Measurements from ENCODE around the gene ADARB2.

The ADARB2 gene

DNA sequence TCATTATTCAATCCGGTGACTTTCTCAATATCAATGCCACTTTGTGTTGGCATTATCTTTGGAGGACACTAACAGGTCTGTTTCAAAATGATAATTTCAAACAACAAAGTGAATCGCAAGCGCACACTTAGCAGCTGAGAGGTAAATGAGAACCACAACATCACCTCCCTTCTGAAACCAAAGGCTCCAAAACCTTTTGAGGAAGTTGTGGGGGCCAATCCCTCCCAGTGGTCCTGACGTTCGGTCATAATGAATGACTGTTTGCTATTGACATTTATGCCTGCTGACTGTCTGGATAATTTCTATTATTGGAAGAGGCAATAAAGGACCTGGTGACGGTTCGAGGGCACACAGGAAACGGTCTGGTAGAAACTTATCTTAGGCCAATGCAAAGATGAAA is 1.8 kb downstream of the ADARB2 start:
- no peak for DNase-seq

DNA sequence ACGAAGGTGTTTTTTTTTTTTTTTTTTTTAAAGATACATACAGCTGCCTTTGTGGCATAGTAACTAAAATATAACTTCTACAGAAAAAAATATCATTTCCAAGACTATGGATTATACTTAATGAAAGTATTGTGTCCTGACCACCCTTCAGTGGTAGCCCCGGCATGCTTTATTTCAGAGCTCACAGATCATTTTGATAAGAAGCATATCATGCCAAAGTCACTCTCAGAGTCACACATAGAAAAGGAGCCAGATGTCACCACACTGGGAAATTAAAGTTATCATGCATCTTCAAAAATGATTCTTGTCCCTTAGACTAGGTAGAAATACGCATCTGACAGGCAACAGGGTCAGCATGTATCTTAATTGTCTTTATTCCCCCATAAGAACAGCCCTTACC is 3.0 kb downstream of the ADARB2 start:
- no peak for DNase-seq

GRCh38 chr10:1733720-1734119 is 3.6 kb downstream of the ADARB2 start:
- no peak for DNase-seq

DNA sequence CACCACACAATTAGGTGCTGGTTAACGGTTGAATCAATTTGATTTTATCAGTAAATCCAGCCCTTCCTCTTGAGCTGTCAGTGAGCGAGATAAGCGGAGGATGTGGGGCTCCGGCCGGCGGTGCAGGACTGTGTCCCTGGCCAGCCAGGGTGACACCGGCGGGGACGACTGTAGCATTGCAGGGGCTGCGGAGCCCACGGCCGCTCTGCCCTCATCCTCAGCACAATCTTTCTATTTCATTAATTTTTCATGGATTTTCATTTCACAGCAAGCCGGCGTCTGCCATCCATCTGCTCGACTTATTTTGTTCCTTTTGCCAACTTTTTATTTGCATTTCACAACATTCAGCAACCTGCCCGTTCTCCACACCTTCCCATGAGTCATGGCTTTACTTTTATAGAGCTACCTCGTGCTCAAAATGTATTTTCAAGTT is 4.7 kb downstream of the ADARB2 start:
- DNase-seq: no peak

GRCh38 chr10:1731592-1731991 is 5.7 kb downstream of the ADARB2 start:
- DNase-seq: no peak

DNA sequence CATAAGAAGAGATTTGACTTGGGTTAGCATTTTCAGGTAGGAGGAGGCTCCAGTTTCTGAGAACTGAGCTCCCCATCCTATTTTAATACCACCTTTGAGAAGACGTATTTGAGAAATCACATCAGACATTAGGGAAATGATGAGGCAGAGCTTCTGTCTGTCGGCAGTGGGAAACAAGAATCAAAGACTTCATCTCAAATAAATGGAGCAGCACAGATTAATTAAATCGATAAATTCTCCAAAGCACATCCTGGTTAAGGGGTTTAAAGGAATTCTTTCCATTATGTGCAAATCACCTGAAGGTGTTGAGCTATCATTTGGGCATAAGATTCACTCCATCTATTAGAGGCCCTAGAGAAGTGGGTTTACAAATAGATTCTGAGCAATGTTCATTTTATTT is 7.6 kb downstream of the ADARB2 start:
- DNase-seq: no peak

- no peak for DNase-seq
Measured at GRCh38 chr10:1726861-1727260, 10.5 kb downstream of the ADARB2 start.

- no peak for DNase-seq
Measured at GRCh38 chr10:1724921-1725488, 12.3 kb downstream of the ADARB2 start.

DNA sequence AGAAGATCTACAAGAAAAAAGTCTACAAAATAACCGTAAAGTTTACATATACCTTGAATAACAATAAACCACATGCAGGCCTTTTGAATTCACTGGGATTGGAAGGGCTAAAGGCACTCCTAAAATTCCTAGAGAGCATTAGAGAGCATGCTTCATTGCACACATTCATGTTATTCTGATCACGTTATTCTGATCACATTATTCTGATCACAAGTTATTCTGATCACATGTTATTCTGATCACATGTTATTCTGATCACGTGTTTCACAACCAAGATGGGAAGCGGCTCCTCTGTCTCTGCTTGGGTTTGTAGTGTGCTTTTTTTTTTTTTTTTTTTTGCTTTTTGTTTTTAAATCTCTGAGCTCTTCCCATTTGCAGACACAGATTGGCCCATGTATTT is 20.5 kb downstream of the ADARB2 start:
- no peak for DNase-seq

- no peak for DNase-seq
Measured at GRCh38 chr10:1715821-1716220, 21.5 kb downstream of the ADARB2 start.

DNA sequence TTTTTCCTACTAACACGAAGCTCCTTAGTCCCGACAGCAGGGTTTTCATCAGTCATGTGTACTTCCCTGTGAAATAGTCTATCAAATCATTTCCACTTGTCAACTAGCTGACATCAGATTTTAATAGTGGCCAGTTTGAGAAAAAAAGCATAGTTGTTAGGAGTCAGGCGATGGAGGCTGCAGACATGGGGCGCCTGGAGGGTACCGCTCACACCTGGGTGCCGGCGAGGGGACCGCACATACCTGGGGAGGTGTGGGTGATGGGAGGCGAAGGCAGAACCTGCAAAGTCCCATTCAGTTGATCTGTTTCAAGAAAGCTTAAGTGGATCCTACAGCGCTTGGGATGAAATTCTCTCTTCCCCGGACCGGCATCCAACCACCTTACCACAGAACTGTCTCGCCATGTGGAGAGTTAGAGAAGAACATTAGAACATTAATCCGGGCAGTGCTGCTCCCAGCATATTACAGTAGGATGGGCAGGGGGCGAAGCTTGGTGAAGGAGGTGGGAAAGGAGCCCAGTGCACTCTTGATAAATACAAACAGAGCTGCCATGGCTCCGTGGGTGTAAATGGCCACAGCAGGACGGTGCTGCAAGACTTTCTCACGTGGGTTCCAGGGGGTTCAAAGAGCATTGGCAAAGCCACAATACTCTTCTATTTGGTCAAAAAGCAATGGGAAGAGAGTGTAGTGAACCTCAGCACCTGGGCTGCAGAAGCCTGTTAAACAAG is 24.2 kb downstream of the ADARB2 start:
- no peak for DNase-seq

GRCh38 chr10:1712314-1712713 is 25.0 kb downstream of the ADARB2 start:
- DNase-seq: no peak

- DNase-seq: no peak
Measured at GRCh38 chr10:1709161-1709560, 28.2 kb downstream of the ADARB2 start.

DNA sequence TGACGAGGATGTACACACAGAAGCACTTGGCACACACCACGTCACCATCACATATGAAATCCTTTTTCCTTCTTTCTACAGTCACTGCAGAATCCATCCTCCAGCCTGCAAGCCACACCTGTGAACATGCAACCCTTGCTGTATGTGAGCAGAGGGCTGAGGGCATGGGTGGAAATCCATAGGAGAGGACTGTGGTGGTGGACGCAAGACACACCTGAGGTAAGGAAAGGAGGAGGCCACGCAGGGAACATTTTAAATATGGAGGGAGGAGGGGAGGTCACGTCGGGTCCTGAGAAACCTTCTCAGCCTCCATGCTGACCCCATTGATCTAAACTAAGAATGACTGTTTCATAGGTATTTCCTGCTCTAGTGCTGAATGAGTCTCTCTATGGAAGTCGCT is 28.6 kb downstream of the ADARB2 start:
- DNase-seq: no peak

DNA sequence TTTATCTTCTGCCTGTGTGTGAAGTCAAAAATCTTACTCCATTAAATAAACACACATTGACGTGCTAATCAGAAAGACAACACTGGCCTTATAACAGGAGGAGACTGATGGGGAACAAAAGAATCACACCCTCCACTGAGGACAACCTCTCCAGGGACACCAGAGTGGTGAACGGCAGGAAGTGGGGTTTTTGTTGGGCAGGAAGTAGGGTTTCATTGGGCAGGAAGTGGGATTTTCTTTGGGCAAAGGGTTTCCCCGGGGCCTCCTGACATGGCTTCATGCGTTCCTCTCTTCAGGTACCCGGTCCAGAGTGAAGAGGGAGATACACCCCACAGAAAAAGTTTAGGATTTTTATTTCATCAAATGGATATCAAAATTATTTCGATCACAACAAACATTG is 30.6 kb downstream of the ADARB2 start:
- no peak for DNase-seq

- DNase-seq: no peak
Measured at GRCh38 chr10:1706256-1706655, 31.1 kb downstream of the ADARB2 start.

DNA sequence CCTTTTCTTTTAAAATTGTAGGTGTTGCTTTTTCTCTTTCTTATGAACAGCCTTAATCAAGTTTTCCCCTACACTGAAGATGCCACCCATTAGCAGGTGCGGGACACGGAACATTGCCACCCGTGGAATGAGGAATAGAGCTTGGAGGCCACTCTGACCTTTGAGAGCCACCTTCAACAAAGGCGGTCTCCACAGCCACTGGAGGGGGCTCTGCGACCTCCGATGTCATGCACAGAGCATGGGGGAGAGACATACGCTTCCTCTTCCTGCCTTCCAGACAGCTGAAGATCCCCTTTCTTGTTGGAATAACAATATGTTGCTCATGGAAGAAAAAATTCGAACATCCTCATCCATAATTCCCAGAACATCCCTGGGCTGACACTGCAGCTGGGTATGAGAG is 39.1 kb downstream of the ADARB2 start:
- DNase-seq: no peak

DNA sequence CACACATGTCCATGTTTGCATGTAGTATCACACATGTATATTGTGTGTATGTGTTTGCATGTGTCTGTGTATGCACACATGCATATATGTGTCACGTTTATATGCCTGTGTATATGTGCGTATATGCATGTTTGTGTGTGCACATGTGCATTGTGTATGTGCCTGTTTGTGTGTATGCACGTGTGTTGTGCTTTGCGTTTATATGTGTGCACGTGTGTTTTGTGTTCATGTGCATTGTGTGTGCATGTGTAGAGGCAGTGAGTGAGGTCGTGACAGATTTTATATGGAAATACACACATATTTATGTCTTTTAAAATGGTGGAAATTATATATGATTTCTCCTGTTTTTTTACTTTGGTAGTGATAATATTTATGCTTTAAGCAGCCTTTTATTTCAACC is 41.2 kb downstream of the ADARB2 start:
- DNase-seq: no peak

DNA sequence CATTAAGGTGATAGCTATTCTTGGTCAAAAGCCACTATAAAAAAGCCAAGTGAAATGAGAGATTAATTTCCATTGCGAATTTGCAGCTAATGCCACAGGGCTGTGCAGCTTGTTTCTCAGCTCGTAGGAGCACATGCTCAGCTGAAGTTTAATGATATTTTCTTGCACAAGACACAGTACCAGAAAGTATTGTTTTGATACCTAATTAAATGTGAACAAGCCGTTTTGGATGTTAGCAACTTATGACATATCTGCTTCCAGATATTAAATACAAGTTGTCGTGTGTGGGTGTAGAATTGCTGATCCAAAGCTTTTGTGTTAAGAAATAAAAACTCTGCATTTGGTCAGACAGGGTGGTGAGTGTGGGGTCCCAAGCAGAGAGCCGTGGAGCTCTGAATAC is 47.2 kb downstream of the ADARB2 start:
- no peak for DNase-seq

DNA sequence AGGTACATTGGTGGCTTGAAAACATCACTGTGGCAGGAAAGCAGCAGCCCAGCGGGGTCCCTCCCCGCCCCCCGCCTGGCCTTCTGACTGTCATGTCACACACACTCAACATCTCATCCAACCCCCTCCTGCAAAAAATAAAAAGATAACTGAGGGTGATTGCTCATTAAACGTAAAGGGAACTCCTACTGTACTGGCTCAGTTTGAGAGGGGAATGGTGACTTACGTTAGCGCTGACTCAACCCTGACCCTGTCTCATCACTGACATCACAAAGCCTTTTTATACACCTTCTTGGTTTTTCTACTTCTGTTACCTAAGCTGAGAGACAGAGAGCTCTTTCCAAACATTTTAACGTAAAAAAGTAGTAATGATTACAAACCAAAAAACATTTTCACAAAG is 48.8 kb downstream of the ADARB2 start:
- DNase-seq: no peak

- no peak for DNase-seq
Measured at GRCh38 chr10:1687623-1688150, 49.6 kb downstream of the ADARB2 start.

DNA sequence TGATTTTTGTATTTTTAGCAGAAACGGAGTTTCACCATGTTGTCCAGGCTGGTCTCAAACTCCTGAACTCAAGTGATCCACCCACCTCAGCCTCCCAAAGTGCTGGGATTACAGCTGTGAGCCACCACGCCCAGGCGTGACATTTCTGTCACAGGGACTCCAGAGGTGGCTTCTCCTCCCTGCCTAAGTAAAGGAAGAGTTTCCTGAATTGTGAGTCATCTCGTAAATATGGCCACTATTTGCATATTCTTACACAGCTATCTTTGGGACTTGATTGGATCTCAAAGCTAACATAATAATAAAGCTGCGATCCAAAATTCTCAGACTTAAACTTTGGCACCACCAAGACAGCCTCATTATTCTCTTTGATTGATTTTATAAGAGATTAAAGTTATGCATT is 50.1 kb downstream of the ADARB2 start:
- no peak for DNase-seq

DNA sequence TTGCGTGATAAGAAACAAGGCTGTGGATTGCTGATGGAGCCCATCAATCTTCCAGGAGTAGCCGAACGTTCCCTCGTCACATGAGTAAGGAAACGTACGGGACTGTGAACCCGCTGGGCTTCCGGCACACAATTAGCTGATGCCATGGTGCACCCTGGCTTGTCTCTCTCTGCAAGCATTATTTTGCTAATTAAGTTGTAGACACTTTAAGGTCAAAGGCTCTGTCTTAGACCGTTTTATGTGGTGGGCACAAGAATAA is 50.9 kb downstream of the ADARB2 start:
- no peak for DNase-seq

- DNase-seq: no peak
Measured at GRCh38 chr10:1685699-1686490, 51.4 kb downstream of the ADARB2 start.

All from EL (cell line).